GM19372 (cell line): ENCODE measurements around the gene ZNF662.

Source experiments
- ATAC-seq: cut with Tn5 transposase; IDR thresholded peaks from one replicate; pipeline ENCODE4 v1.9.1; 2021; ENCODE audit warnings: mild to moderate bottlenecking, low read depth, moderate library complexity; ENCODE audit not compliant: unreplicated experiment

The ZNF662 gene

DNA sequence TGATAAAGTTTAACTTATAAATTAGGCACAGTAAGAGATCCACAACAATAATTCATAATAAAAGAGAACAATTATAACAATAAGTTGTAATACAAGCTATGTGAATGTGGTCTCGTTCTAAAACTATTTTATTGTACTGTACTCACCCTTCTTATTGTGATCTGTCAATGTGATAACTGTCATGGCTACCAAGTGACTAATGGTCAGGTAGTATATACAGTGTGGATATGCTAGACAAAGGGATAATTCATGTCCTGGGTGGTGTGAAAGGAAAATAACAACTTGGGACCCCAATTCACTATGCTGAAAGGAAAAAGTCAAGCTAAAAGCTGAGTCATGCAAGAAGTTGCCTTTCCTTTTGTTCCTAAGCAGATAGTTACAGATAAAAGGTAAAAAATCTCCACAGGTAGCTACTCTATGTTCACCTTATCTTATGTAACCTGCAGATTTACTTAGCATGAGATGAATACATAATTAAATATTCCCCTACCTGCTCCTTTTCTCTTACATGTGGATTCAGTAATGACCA lies 19.6 kb upstream of the ZNF662 start:
- ATAC-seq = no peak

DNA sequence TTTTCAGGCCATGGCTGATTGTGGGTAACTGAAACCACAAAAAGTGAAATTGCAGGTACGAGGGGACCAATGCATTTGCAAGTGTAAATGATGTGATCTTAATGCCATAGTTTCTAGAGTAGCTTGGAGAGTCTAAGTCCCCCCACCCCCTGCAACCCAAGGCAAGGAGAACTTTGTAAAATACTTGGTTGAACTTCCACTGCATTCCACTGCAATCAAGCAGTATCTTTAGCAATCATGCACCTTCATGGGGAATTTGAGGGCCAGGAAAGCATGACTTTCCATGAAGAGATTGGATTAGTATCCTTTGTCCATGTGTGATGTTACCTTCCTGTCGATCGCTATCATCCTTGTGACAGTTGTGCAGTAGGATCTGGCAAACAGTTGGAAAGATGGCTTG lies 18.9 kb upstream of the ZNF662 start:
- ATAC-seq = no peak

- no peak for ATAC-seq
Measured at GRCh38 chr3:42891042-42891441, 14.9 kb upstream of the ZNF662 start.

- no peak for ATAC-seq
Measured at GRCh38 chr3:42892169-42892568, 13.8 kb upstream of the ZNF662 start.

DNA sequence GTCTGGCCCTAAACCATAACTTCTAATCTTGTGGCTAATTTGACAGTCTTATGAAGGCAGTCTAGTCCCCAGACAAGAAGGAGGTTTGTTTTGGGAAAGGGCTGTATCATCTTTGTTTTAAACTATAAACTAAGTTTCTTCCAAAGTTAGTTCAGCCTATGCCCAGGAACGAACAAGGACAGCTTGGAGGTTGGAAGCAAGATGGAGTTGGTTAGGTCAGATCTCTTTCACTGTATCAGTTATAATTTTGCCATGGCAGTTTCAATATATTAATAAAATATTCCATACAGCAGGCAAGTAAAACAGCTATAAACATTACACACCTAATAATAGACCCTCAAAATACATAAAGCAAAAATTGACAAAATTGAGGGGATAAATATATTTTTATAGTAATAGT lies 13.1 kb upstream of the ZNF662 start:
- ATAC-seq = no peak

DNA sequence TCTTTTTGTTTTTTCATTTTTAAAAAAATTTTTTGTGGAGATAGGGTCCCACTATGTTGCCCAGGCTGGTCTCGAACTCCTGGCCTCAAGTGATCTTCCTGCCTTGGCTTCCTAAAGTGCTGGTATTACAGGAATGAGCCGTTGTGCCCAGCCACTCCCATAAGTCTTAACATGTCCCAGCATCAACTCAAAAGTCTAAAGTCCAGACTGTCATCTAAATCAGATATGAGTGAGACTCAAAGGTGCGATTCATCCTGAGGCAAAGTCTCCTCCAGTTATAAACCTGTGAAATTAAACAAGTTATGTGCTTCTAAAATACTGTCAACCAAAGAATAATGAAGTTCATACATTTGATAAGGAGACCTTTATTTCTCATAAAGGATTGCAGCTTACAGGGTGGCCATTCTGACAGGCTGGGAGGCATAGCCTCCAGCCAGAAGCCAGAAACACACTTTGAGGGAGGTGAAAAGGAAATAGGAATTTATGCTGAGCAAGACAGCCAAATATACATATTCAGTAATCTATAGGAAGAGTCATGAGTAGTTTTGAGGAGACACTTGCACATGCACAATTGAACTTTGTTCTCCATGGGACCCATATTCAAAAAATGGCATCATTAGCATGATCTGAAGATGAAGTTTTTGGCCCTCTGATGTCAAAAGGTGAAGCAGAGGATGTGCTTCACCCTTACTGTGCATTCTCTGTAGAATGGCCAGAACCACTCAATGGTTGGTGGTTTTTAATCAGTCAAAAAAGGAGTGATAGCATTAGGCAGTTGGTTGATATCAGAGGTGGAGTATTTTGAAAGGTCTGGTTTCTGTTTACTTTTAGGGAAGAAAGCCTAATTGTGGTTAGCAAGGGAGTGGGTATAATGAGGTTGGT lies 11.0 kb upstream of the ZNF662 start:
- no peak for ATAC-seq

- no peak for ATAC-seq
Measured at GRCh38 chr3:42895580-42895868, 10.4 kb upstream of the ZNF662 start.

- ATAC-seq = no peak
Measured at GRCh38 chr3:42898896-42899675, 6.9 kb upstream of the ZNF662 start.

GRCh38 chr3:42900226-42901072 lies 5.5 kb upstream of the ZNF662 start:
- no peak for ATAC-seq

DNA sequence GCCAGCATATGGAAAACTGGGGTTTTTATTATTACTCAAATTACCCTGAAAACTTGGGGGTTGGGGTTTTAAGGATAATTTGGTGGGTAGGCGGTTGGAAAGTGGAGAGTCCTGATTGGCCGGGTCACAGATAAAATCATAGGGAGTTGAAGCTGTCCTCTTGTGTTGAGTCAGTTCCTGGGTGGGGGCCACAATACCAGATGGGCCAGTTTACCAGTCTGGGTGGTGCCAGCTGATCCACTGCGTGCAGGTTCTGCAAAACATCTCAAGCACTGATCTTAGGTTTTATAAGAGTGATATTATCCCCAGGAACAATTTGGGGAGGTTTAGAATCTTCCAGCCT lies 4.9 kb upstream of the ZNF662 start:
- no peak for ATAC-seq

DNA sequence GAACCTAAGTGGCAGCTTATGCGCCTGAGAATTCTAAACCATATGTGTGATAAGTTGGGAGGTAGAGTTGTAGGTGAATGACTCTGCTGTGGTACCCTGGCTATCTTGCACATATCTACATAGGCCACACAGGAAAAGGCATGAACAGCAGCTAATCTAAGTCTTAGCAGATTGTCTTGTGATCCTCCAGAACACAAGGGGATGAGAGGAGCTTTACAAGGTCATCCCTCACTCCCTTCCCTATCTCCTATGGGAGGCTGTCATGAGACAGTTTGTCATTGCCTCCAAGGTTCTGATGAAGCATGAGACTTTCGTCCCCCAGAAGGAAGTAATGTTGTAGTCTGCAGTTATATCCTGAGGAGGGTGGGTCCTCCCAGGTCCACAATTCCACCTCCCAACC lies 3.7 kb upstream of the ZNF662 start:
- no peak for ATAC-seq

DNA sequence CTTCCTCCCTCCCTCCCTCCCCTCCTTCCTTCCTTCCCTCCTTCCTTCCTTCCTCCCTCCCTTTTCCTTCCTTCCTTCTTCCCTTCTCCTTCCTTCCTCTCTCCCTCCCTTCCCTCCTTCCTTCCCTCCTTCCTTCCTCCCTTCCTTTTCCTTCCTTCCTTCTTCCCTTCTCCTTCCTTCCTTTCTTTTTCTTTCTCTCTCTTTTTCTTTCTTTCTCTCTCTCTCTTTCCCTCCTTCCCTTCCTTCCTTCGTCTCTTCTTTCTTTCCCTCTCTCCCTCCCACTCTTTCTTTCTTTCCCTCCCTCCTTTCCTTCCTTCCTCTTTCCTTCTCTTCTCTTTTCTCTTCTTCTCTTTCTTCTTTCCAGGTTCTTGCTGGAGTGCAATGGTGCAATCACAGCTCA lies 1.9 kb upstream of the ZNF662 start:
- no peak for ATAC-seq

GRCh38 chr3:42905740-42906069 lies 237 bp upstream of the ZNF662 start:
- no peak for ATAC-seq

DNA sequence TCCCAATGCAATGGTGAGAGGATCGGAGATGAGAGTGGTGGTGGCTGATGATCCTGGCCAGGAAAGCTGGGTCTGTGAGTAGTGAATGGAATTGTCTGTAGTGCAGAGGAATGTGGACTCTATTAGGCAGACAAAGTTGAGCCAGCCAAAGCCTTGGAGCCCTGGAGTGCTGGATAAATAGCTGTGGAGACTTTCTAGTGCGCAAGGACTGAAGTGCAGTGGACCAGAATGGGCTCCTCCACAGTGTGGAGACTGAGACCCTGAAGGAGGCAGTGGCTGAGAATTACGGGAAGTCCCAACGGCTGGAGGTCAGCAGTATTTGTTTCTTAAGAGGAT lies 874 bp downstream of the ZNF662 start:
- ATAC-seq = no peak

GRCh38 chr3:42908675-42909074 lies 2.7 kb downstream of the ZNF662 start:
- ATAC-seq = no peak

- no peak for ATAC-seq
Measured at GRCh38 chr3:42911551-42911950, 5.6 kb downstream of the ZNF662 start.

DNA sequence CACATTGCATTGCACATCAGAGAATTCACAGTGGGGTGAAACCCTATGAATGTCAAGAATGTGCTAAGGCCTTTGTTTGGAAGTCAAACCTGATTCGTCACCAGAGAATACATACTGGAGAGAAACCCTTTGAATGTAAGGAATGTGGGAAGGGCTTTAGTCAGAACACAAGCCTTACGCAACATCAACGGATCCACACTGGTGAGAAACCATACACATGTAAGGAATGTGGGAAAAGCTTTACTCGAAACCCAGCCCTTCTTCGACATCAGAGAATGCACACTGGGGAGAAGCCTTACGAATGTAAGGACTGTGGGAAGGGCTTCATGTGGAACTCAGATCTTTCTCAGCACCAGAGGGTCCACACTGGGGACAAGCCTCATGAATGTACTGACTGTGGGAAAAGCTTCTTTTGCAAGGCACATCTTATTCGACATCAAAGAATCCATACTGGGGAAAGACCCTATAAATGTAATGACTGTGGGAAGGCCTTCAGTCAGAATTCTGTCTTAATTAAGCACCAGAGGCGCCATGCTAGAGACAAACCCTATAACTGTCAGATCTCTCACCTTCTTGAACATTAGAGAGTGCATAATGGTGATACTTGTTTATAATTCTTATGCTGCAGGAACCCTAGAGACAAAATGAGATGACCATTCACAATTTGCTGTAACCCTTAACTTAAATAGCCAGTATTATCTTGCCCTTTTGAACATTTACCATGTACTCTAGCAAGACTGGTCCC lies 9.0 kb downstream of the ZNF662 start:
- no peak for ATAC-seq

DNA sequence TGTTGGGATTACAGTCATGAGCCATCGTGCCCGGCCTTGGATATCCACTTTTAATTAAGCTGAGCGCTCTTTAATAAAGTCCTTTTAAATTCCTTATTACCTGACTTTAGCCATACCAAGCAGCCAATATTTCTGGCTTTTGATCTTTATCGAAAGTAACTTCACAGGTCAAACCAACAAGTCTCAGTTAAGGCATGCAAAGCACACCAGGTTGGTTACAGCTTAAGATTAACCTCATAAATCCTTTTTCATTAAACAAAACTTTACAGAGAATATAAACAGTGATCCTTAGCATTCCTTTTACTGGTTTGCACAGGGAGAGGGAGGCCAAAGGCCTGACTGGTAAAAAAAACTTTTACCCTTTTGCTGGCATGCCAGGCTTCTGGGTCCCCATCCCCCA lies 17.7 kb downstream of the ZNF662 start:
- no peak for ATAC-seq

- ATAC-seq = no peak
Measured at GRCh38 chr3:42926310-42926709, 20.4 kb downstream of the ZNF662 start.

- no peak for ATAC-seq
Measured at GRCh38 chr3:42934111-42934510, 28.2 kb downstream of the ZNF662 start.

GRCh38 chr3:42934910-42935309 lies 29.0 kb downstream of the ZNF662 start:
- ATAC-seq = no peak
